Lower leg skin (tissue), 4 donors: ENCODE data around the gene CYREN. TPM values are rescaled to one million over a fixed set of nuclear protein-coding genes. Genes with fewer than 3 reads are reported as not detected.

ENCODE experiments used
- DNase-seq, 2 donors: peaks; one replicate each; pipeline ENCODE4 v3.0.0-alpha.2; 2019; ENCODE audit warnings: low spot score in 2 of 2
- H3K4me3 ChIP-seq: fragments of 200-600 bp; sonication (generic); 2 replicates; pipeline ENCODE4 v1.5.1; 2017; ENCODE audit warnings: mild to moderate bottlenecking, low read depth; ENCODE audit not compliant: poor library complexity, severe bottlenecking
- POLR2A ChIP-seq, 2 donors: fragments of 450-650 bp; IDR thresholded peaks; one replicate each; pipeline ENCODE4 v1.6.1; 2016 to 2017; ENCODE audit warnings: antibody characterized with exemption in 2 of 2, mild to moderate bottlenecking in 1 of 2, moderate library complexity in 1 of 2
- WGBS, 2 donors: methylation state at CpG; one replicate each; pipeline ENCODE4 v1.1.5; 2018; 5-methylcytosine and 5-hydroxymethylcytosine counted together
- intact Hi-C: fragments of 100-400 bp; cut with DNase I; formaldehyde crosslinking; loops from one replicate; pipeline ENCODE4 v1.15.0; 2023; ENCODE audit warnings: low total_unique reads
- total RNA-seq, 4 donors: library from RNA; depleted of rRNA; stranded (reverse); fragments of >200 nt; gene quantifications; one replicate each; pipeline ENCODE4 v1.1.0, GENCODE V29; 2016
- TF ChIP-seq, protein P1 (sequence below), 3 donors: fragments of 450-650 bp; IDR thresholded peaks; one replicate each; pipeline ENCODE4 v1.5.1; 2016; ENCODE audit warnings: antibody characterized with exemption in 3 of 3, mild to moderate bottlenecking in 3 of 3, moderate library complexity in 2 of 3

Gene CYREN
- total RNA-seq, 4 donors from 2014 or later: 26.1 to 42.2 (median 30.5) TPM

DNA sequence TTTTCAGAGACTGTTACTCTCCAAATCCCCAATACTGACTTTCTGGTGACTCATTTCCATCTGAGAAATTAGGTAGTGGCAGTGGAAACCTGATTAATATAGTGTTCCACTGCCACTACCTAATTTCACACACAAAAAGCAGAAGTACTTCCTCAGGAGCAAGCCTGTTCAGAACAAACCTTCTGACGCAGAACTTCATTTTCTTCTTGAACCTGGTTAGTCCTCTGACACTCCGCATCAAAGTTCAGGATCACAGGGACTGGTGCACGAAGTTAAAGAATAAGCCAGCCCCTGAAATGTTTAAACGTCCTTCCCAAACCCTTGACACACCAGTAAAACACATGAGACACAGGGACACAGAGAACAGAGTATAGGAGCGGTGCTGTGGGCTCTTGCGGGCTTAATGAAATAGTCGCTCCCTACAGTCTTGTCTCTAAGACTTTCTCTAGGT is 36.5 kb upstream of the CYREN start:
- intact Hi-C loops: no loop called here
- no peak overlapping the region for H3K4me3 ChIP-seq
- no peak for DNase-seq
- 90% methylated on average over 7 of the region's 7 CpGs for WGBS, 2 donors
- no peak for TF ChIP-seq POLR2A (IDR thresholded peaks at IDR 0.05)
- TF ChIP-seq, protein P1, sequence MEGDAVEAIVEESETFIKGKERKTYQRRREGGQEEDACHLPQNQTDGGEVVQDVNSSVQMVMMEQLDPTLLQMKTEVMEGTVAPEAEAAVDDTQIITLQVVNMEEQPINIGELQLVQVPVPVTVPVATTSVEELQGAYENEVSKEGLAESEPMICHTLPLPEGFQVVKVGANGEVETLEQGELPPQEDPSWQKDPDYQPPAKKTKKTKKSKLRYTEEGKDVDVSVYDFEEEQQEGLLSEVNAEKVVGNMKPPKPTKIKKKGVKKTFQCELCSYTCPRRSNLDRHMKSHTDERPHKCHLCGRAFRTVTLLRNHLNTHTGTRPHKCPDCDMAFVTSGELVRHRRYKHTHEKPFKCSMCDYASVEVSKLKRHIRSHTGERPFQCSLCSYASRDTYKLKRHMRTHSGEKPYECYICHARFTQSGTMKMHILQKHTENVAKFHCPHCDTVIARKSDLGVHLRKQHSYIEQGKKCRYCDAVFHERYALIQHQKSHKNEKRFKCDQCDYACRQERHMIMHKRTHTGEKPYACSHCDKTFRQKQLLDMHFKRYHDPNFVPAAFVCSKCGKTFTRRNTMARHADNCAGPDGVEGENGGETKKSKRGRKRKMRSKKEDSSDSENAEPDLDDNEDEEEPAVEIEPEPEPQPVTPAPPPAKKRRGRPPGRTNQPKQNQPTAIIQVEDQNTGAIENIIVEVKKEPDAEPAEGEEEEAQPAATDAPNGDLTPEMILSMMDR (IDR thresholded peaks at IDR 0.05): no peak

DNA sequence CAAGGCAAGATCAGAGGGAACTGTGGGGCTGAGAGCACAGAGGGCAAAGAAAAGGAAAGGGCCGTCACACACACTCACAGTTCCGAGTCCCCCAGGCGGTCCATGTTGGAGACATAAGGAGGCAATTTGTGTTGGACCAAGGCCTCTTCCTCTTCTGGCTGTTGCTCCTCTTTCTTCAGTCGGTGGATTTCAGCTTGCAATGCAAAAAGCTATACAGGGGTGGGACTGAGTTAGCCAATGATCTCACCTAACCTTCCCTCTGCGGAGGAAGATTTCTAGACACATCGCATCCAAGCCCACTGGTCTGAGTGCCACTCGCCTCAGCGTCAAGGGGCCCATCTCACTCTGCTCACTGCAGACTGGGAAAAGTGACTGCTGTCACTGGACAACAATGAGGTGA is 35.3 kb upstream of the CYREN start:
- H3K4me3 ChIP-seq: no peak overlapping the region
- intact Hi-C loops: no loop called here
- DNase-seq: no peak
- WGBS, 2 donors: 92 to 93% methylated on average over 8 of the region's 8 CpGs
- no peak for TF ChIP-seq POLR2A (IDR thresholded peaks at IDR 0.05)
- TF ChIP-seq, protein P1 (IDR thresholded peaks at IDR 0.05): no peak

DNA sequence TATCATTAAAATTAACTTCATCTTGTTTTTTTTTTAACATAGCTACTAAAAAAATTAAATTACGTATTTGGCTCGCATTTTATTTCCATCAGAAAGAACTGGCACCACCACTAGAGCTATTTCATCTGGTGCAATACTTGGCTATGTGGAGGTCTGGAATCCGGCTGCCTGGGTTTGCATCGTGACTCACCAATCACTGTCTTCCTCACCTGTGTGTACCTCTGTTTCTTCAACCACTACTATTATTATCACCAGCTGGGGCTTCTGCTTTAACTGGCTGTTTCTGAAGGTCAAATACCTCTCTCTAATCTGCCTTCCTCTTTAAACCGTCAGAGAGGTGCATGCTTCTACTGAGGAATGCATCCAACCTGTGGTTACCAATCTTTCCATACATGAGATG is 34.4 kb upstream of the CYREN start:
- WGBS, 2 donors: 76 to 83% methylated on average over 5 of the region's 5 CpGs

DNA sequence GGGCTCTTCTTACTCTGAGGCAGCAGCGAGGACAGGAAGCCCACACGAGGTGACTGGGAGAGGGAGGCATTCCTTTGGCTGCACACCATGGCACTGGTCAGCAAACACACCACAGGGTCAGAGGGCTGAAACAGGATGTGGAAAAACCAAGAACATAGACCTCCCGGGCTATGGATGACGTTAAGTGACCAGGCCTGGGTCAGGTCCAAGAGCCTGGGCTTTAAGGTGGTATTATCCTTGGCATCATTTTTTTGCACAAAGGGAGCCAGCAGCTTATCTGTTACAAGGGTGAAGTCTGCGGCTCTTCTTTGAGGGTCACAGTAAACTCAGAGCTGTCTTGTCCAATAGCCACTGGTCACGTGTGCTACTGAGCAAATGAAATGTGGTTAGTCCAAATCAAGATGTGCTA is 33.8 kb upstream of the CYREN start:
- intact Hi-C loops: no loop called here
- H3K4me3 ChIP-seq: no peak overlapping the region
- no peak for DNase-seq
- 84 to 86% methylated on average over 6 of the region's 6 CpGs for WGBS, 2 donors
- no peak for TF ChIP-seq POLR2A (IDR thresholded peaks at IDR 0.05)
- TF ChIP-seq, protein P1 (IDR thresholded peaks at IDR 0.05): no peak

More for the DNA sequence above, 34.4 kb upstream of the CYREN start:
- intact Hi-C loops: no loop called here
- H3K4me3 ChIP-seq: no peak overlapping the region
- DNase-seq: no peak
- TF ChIP-seq, protein P1 (IDR thresholded peaks at IDR 0.05): no peak
- no peak for TF ChIP-seq POLR2A (IDR thresholded peaks at IDR 0.05)

DNA sequence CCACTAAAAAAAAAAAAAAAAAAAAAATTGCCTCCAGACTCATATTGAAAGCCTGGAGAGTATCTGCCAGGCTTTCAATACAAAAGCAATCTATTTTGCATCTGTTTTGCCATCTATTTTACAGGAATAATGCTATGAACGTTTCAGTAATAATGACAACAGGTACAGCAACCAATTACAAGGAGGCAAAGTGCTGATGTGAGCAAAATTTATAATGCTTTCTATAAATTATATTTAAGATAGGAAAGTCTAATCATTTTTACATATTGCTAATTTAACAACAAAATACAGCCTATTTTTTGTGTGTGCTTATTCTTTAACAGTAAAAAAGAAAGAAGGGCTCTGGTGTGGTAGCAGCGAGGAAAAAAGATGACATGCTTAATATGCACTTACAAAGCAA is 30.8 kb upstream of the CYREN start:
- TF ChIP-seq, protein P1 (IDR thresholded peaks at IDR 0.05): no peak
- TF ChIP-seq POLR2A (IDR thresholded peaks at IDR 0.05): no peak
- intact Hi-C loops: no loop called here
- WGBS, 2 donors: 62 to 63% methylated on average over 2 of the region's 2 CpGs
- DNase-seq: no peak
- H3K4me3 ChIP-seq: no peak overlapping the region

DNA sequence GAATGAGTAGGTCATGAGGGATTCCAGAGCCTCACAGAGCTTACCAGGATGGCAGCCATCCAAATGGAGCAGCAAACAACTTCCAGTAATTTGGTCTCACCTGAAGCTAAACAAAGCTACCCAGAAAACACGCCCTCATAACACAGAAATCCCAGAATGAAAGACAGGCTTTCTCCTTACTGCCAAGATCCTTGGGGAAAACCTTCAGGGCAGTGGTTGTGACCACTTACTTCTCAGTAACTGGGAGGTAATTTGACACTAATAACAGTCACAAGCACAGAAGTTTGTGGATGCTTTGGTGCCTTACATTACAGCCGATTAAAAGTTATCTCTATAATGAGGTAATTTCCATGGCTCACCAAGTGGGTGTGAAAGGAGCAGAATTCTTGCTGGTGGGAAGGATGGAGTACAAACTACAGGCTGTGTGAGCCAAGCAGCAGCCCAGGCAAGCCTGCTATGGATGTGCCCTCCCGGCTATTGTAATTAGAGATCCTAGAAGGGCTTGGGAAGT is 30.4 kb upstream of the CYREN start:
- no peak for DNase-seq
- H3K4me3 ChIP-seq: no peak overlapping the region
- intact Hi-C loops: no loop called here
- no peak for TF ChIP-seq POLR2A (IDR thresholded peaks at IDR 0.05)
- TF ChIP-seq, protein P1 (IDR thresholded peaks at IDR 0.05): no peak
- WGBS, 2 donors: 52 to 70% methylated on average over 3 of the region's 3 CpGs
